Caco-2 (cell line): ENCODE measurements around the gene LYPLAL1. TPM values are rescaled to one million over a fixed set of nuclear protein-coding genes. Genes with fewer than 3 reads are reported as not detected.

ENCODE experiments used
- BruUV-seq: library from RNA; stranded (reverse); fragments of 400-500 nt; replicated peaks from 2 replicates; lab custom pipeline; 2021; lab: Mats Ljungman, UMichigan
- CTCF ChIA-PET: fragments of 300-600 bp; sonication (Branson Sonifier 250); formaldehyde crosslinking; loops from one replicate; lab custom pipeline; 2022; ENCODE audit warnings: antibody characterized with exemption; lab: Charles Lee
- POLR2A ChIA-PET: fragments of 300-600 bp; sonication (Branson Sonifier 250); formaldehyde crosslinking; loops from one replicate; lab custom pipeline; 2022; ENCODE audit warnings: antibody characterized with exemption; lab: Charles Lee
- DNase-seq, 2 experiments: peaks; one replicate each; pipeline versions ENCODE4 v3.0.0 to v3.0.0-alpha.2; 2020 to 2022
- H3K27me3 ChIP-seq: replicated peaks from 2 replicates; pipeline ENCODE4 v1.6.0; 2011; ENCODE audit warnings: low read length; ENCODE audit not compliant: control insufficient read depth, insufficient read depth
- H3K36me3 ChIP-seq: 2 replicates; pipeline ENCODE4 v1.5.1; 2011; ENCODE audit warnings: low read length; ENCODE audit not compliant: control insufficient read depth, insufficient read depth
- H3K4me1 ChIP-seq: fragments of 250-450 bp; sonication (Bioruptor Pico); 2 replicates; pipeline ENCODE4 v1.5.1; 2020; ENCODE audit warnings: mild to moderate bottlenecking
- H3K4me3 ChIP-seq: 2 replicates; pipeline ENCODE4 v1.5.1; 2011; ENCODE audit warnings: low read depth, mild to moderate bottlenecking, control low read depth, low read length
- H3K9me3 ChIP-seq: fragments of 250-450 bp; sonication (Bioruptor Pico); 2 replicates; pipeline ENCODE4 v1.5.1; 2020; ENCODE audit warnings: mild to moderate bottlenecking, moderate library complexity
- H3K27ac Mint-ChIP-seq: one replicate; pipeline ENCODE4 v1.8.0; 2022; ENCODE audit warnings: mixed read lengths; ENCODE audit not compliant: unreplicated experiment
- H3K27me3 Mint-ChIP-seq: one replicate; pipeline ENCODE4 v1.8.0; 2022; ENCODE audit warnings: mixed read lengths; ENCODE audit not compliant: insufficient read depth, unreplicated experiment
- H3K36me3 Mint-ChIP-seq: one replicate; pipeline ENCODE4 v1.8.0; 2022; ENCODE audit warnings: mild to moderate bottlenecking, mixed read lengths; ENCODE audit not compliant: insufficient read depth, unreplicated experiment
- H3K4me1 Mint-ChIP-seq: one replicate; pipeline ENCODE4 v1.8.0; 2022; ENCODE audit warnings: low read depth, mixed read lengths; ENCODE audit not compliant: unreplicated experiment
- H3K4me3 Mint-ChIP-seq: one replicate; pipeline ENCODE4 v1.8.0; 2022; ENCODE audit warnings: mild to moderate bottlenecking, moderate library complexity, mixed read lengths; ENCODE audit not compliant: unreplicated experiment
- H3K9me3 Mint-ChIP-seq: one replicate; pipeline ENCODE4 v1.8.0; 2022; ENCODE audit warnings: mixed read lengths; ENCODE audit not compliant: unreplicated experiment
- intact Hi-C: fragments of 100-400 bp; cut with micrococcal nuclease; formaldehyde crosslinking; loops from one replicate; pipeline ENCODE4 v1.10.0; 2022; ENCODE audit not compliant: unreplicated experiment
- total RNA-seq: library from RNA; stranded (reverse); gene quantifications from 2 replicates; pipeline ENCODE4 v1.2.3, GENCODE V29; 2022
- TF ChIP-seq, protein P1 (sequence below), 2 experiments: fragments of 200-600 bp in 1 of 2; IDR thresholded peaks; 1 replicate in 1 of 2; 2 replicates in 1 of 2; pipeline versions ENCODE4 v1.5.1 to v1.8.0; 2011 to 2022; ENCODE audit warnings: antibody characterized with exemption in 1 of 2, control low read depth in 1 of 2, inconsistent platforms in 1 of 2, low read depth in 1 of 2, low read length in 1 of 2, mild to moderate bottlenecking in 1 of 2, moderate library complexity in 1 of 2; ENCODE audit not compliant: insufficient read depth in 1 of 2, severe bottlenecking in 1 of 2, unreplicated experiment in 1 of 2

The LYPLAL1 gene
- total RNA-seq, 1 experiment from 2014 or later, result 20.4 TPM

DNA sequence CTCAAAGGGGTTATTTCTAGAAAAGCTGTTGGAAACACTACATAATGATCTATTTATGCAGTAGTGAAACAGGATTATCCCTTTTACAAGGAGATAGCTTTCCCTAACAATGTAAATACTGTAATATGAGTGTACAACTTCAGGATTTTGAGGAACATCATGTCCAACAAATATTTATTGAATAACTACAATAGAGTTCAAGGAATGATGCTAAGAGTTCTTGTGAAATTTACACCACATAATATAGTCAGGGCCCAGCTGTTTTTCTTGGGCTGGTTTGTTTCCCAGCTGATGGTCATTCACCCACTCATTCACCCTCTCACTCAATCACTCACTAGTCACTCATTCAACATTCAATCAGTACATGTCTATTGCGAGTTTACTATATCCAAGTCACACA is 12.3 kb upstream of the LYPLAL1 start:
- ChIA-PET CTCF (no interaction called here), POLR2A (no interaction called here)
- TF ChIP-seq, protein P1, sequence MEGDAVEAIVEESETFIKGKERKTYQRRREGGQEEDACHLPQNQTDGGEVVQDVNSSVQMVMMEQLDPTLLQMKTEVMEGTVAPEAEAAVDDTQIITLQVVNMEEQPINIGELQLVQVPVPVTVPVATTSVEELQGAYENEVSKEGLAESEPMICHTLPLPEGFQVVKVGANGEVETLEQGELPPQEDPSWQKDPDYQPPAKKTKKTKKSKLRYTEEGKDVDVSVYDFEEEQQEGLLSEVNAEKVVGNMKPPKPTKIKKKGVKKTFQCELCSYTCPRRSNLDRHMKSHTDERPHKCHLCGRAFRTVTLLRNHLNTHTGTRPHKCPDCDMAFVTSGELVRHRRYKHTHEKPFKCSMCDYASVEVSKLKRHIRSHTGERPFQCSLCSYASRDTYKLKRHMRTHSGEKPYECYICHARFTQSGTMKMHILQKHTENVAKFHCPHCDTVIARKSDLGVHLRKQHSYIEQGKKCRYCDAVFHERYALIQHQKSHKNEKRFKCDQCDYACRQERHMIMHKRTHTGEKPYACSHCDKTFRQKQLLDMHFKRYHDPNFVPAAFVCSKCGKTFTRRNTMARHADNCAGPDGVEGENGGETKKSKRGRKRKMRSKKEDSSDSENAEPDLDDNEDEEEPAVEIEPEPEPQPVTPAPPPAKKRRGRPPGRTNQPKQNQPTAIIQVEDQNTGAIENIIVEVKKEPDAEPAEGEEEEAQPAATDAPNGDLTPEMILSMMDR (IDR thresholded peaks at IDR 0.05; ENCODE audit: insufficient read depth in 1 of 2, low read depth in 1 of 2, low read length in 1 of 2, severe bottlenecking in 1 of 2, unreplicated experiment in 1 of 2), result no peak
- intact Hi-C loops, result no loop called here
- Mint-ChIP-seq H3K36me3 (no peaks in the 10 kb centered on the region), H3K4me1 (no peaks in the 10 kb centered on the region), H3K4me3 (no peak overlapping the region), H3K27ac (no peak overlapping the region), H3K27me3 (no peaks in the 10 kb centered on the region), H3K9me3 (no peaks in the 10 kb centered on the region)
- H3K9me3 ChIP-seq, result no peaks in the 10 kb centered on the region
- no peaks in the 10 kb centered on the region for H3K4me1 ChIP-seq
- H3K27me3 ChIP-seq, result no peaks in the 10 kb centered on the region
- BruUV-seq, result no TSS peak
- H3K4me3 ChIP-seq, result no peak overlapping the region
- no peaks in the 10 kb centered on the region for H3K36me3 ChIP-seq
- DNase-seq, result no peak

GRCh38 chr1:219163401-219163954 is 10.2 kb upstream of the LYPLAL1 start:
- H3K9me3 ChIP-seq, result no peaks in the 10 kb centered on the region
- POLR2A ChIA-PET, result interaction anchor here (0.7 kb wide), 1 partner anchor 10 kb away, joined by 4 read pairs; no protein-coding TSS in a partner anchor

GRCh38 chr1:219171192-219171935 is 2.3 kb upstream of the LYPLAL1 start:
- Histone ChIP-seq H3K36me3 (no peaks in the 10 kb centered on the region), H3K4me1 (0 out of 2 replicates have a peak, but pooled peaks cover 4% of the 10 kb centered on the region), H3K27me3 (no peaks in the 10 kb centered on the region), H3K9me3 (no peaks in the 10 kb centered on the region), H3K4me3 (no peak overlapping the region)
- DNase-seq, result no peak
- Mint-ChIP-seq H3K9me3 (no peaks in the 10 kb centered on the region), H3K27ac (no peak overlapping the region), H3K27me3 (no peaks in the 10 kb centered on the region), H3K4me1 (peaks cover 15% of the 10 kb centered on the region), H3K36me3 (peaks cover 6% of the 10 kb centered on the region), H3K4me3 (no peak overlapping the region)
- no TSS peak for BruUV-seq
- ChIA-PET POLR2A (no interaction called here), CTCF (interaction anchor here (1.2 kb wide), 1 partner anchor 212 kb away, joined by 4 read pairs; no protein-coding TSS in a partner anchor)
- intact Hi-C loops, result loop anchor here (5.0 to 10.0 kb wide), 3 partner anchors 143 to 824 kb away; partner anchors contain the start of gene TGFB2
- TF ChIP-seq, protein P1 (IDR thresholded peaks at IDR 0.05; ENCODE audit: insufficient read depth in 1 of 2, low read depth in 1 of 2, low read length in 1 of 2, severe bottlenecking in 1 of 2, unreplicated experiment in 1 of 2), result no peak

More at GRCh38 chr1:219163401-219163954, 10.2 kb upstream of the LYPLAL1 start:
- no peaks in the 10 kb centered on the region for H3K4me1 ChIP-seq
- intact Hi-C loops, result no loop called here
- Mint-ChIP-seq H3K36me3 (no peaks in the 10 kb centered on the region), H3K4me1 (no peaks in the 10 kb centered on the region), H3K27ac (no peak overlapping the region), H3K4me3 (no peak overlapping the region), H3K27me3 (no peaks in the 10 kb centered on the region), H3K9me3 (no peaks in the 10 kb centered on the region)
- H3K27me3 ChIP-seq, result no peaks in the 10 kb centered on the region
- TF ChIP-seq, protein P1 (IDR thresholded peaks at IDR 0.05; ENCODE audit: insufficient read depth in 1 of 2, low read depth in 1 of 2, low read length in 1 of 2, severe bottlenecking in 1 of 2, unreplicated experiment in 1 of 2), result no peak
- BruUV-seq, result no TSS peak
- CTCF ChIA-PET, result no interaction called here
- no peak for DNase-seq
- H3K36me3 ChIP-seq, result no peaks in the 10 kb centered on the region
- H3K4me3 ChIP-seq, result no peak overlapping the region
